Measurements from ENCODE around the gene CACNA1F.
A peak's percentile ranks its signal among the peaks of the same experiment; 100 is the strongest.

CACNA1F gene

DNA sequence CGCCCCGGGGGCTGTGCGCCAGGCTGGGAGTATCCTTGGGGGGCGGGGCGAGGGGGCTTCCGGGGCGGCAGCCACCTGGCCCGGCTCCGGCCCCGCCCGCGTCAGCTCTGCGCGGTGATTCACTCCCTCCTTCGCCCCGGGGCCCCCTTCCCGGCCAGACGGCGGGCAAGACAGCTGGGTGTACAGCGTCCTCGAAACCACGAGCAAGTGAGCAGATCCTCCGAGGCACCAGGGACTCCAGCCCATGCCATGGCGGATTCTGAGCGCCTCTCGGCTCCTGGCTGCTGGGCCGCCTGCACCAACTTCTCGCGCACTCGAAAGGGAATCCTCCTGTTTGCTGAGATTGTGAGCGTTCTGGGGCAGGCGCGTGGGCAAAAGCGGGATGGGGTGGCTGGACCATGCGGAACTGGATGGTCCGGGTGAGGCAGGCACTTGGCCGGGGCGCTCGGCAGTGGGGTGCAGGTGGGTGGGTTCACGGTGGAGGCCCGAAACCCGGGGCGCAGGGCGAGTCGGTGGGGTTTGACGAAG, 61.3 kb downstream of the CACNA1F start, which contains the start of gene PLP2:
TSS of gene PLP2 (plus strand) at position 147 of the 528 bp plus-strand sequence. CDS start at position 250, 103 bp downstream.
- TF ChIP-seq, protein P1, sequence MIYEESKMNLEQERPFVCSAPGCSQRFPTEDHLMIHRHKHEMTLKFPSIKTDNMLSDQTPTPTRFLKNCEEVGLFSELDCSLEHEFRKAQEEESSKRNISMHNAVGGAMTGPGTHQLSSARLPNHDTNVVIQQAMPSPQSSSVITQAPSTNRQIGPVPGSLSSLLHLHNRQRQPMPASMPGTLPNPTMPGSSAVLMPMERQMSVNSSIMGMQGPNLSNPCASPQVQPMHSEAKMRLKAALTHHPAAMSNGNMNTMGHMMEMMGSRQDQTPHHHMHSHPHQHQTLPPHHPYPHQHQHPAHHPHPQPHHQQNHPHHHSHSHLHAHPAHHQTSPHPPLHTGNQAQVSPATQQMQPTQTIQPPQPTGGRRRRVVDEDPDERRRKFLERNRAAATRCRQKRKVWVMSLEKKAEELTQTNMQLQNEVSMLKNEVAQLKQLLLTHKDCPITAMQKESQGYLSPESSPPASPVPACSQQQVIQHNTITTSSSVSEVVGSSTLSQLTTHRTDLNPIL (CRISPR knock-in tag; IDR thresholded peaks at IDR 0.05; ENCODE audit: low read depth) = no peak
- TF ChIP-seq ISL1 (CRISPR knock-in tag; IDR thresholded peaks at IDR 0.05) (no peak), TCF4 (CRISPR knock-in tag; IDR thresholded peaks at IDR 0.05; ENCODE audit: borderline replicate concordance) (no peak), BACH2 (CRISPR knock-in tag; IDR thresholded peaks at IDR 0.05; ENCODE audit: borderline replicate concordance) (no peak), ESRRG (CRISPR knock-in tag; IDR thresholded peaks at IDR 0.05) (no peak), ZNF565 (CRISPR knock-in tag; conservative IDR thresholded peaks at IDR 0.05; ENCODE audit: low read depth) (no peak)
- peak; percentile 68 for ATAC-seq

- TF ChIP-seq BACH2 (CRISPR knock-in tag; IDR thresholded peaks at IDR 0.05; ENCODE audit: borderline replicate concordance) = no peak
- TF ChIP-seq ZNF70 (CRISPR knock-in tag; IDR thresholded peaks at IDR 0.05) = no peak
- no peak for TF ChIP-seq PATZ1 (CRISPR knock-in tag; IDR thresholded peaks at IDR 0.05; ENCODE audit: borderline replicate concordance)
- no peak for TF ChIP-seq GLIS3 (CRISPR knock-in tag; IDR thresholded peaks at IDR 0.05)
- TF ChIP-seq ARNTL (CRISPR knock-in tag; IDR thresholded peaks at IDR 0.05; ENCODE audit: borderline replicate concordance, low read depth) = no peak
- no peak for TF ChIP-seq CSDC2 (CRISPR knock-in tag; IDR thresholded peaks at IDR 0.05)
- TF ChIP-seq POU6F1 (CRISPR knock-in tag; IDR thresholded peaks at IDR 0.05; ENCODE audit: borderline replicate concordance, low read depth) = no peak
- TF ChIP-seq ZNF565 (CRISPR knock-in tag; conservative IDR thresholded peaks at IDR 0.05; ENCODE audit: low read depth) = no peak
- TF ChIP-seq ZFP3 (CRISPR knock-in tag; IDR thresholded peaks at IDR 0.05) = no peak
- no peak for TF ChIP-seq ESRRG (CRISPR knock-in tag; IDR thresholded peaks at IDR 0.05)
- no peak for TF ChIP-seq SNAI2 (CRISPR knock-in tag; IDR thresholded peaks at IDR 0.05)
- TF ChIP-seq OSR1 (CRISPR knock-in tag; IDR thresholded peaks at IDR 0.05) = no peak
- TF ChIP-seq, protein P2, sequence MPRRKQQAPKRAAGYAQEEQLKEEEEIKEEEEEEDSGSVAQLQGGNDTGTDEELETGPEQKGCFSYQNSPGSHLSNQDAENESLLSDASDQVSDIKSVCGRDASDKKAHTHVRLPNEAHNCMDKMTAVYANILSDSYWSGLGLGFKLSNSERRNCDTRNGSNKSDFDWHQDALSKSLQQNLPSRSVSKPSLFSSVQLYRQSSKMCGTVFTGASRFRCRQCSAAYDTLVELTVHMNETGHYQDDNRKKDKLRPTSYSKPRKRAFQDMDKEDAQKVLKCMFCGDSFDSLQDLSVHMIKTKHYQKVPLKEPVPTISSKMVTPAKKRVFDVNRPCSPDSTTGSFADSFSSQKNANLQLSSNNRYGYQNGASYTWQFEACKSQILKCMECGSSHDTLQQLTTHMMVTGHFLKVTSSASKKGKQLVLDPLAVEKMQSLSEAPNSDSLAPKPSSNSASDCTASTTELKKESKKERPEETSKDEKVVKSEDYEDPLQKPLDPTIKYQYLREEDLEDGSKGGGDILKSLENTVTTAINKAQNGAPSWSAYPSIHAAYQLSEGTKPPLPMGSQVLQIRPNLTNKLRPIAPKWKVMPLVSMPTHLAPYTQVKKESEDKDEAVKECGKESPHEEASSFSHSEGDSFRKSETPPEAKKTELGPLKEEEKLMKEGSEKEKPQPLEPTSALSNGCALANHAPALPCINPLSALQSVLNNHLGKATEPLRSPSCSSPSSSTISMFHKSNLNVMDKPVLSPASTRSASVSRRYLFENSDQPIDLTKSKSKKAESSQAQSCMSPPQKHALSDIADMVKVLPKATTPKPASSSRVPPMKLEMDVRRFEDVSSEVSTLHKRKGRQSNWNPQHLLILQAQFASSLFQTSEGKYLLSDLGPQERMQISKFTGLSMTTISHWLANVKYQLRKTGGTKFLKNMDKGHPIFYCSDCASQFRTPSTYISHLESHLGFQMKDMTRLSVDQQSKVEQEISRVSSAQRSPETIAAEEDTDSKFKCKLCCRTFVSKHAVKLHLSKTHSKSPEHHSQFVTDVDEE (CRISPR knock-in tag; IDR thresholded peaks at IDR 0.05) = no peak
- TF ChIP-seq PPARA (CRISPR knock-in tag; IDR thresholded peaks at IDR 0.05; ENCODE audit: borderline replicate concordance) = no peak
- ATAC-seq = no peak
These were observed 65.4 kb downstream of the CACNA1F start for GRCh38 chrX:49167740-49168108.

DNA sequence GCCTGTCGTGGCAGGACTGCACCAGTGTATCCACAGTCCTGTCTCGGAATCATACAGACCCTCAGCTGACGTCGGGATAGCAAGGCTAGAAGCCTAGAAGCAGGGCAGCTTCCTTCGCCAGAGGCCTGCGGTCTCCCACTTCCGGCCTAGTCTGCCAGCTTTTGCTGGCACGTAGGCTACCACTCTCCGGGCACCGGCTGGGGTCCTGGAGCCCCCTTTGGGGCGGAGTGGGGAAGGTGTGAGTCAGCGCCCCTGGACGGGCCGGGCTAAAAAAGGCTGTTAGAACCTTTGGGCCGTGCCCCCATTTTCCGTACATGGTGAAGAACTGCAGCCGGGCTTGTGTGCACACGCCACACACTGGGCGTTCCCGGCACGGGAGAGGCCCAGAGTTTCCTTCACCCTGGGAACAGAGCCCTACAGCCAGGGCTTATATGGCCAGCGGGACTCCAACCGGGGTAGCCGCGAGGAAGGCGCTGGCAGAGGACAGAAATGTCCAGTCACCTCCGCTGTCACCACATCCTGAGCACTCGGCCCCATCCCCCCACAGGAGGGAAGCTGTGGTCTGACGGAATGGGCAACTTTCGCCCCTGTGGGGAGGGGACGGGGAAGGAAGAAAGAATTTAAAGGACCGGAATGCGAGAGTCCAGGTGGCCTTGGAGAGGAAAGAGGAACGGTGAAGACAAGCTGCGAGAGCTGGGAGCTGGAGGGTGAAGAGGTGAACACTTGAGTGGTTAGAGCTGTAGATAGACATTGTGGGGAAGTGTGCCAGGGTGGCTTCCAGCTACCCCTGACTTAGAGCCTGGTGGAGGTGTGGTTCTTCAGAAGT, 66.0 kb downstream of the CACNA1F start:
- ATAC-seq = peak; percentile 59
- TF ChIP-seq ZNF565 (CRISPR knock-in tag; conservative IDR thresholded peaks at IDR 0.05; ENCODE audit: low read depth) = no peak
- TF ChIP-seq BACH2 (CRISPR knock-in tag; IDR thresholded peaks at IDR 0.05; ENCODE audit: borderline replicate concordance) = no peak
- TF ChIP-seq, protein P2 (CRISPR knock-in tag; IDR thresholded peaks at IDR 0.05) = no peak

Data from SK-N-SH treated with all-trans-retinoic acid at 6 μM for 48 hours (cell line).